ENCODE measurements around the gene ODR4. TPM values are rescaled to one million over a fixed set of nuclear protein-coding genes. Genes with fewer than 3 reads are reported as not detected.

ODR4 gene
- total and polyA plus RNA-seq, 7 donors, result 4.2 to 24.4 (median 9.0) TPM

- H3K36me3 ChIP-seq, result no peaks in the 10 kb centered on the region
- peaks cover 0 to 3% (median 0%) of the 10 kb centered on the region in 4 donors for H3K4me1 ChIP-seq
- no peak for DNase-seq
- WGBS, 2 donors, result 57 to 58% methylated on average over 3 of the region's 3 CpGs
- intact Hi-C loops (cut with DNase I), result no loop called here
- no peak overlapping the region for H3K27ac ChIP-seq
- no peaks in the 10 kb centered on the region for H3K27me3 ChIP-seq
- TF ChIP-seq POLR2AphosphoS5 (IDR thresholded peaks at IDR 0.05) (no peak), POLR2A (IDR thresholded peaks at IDR 0.05) (no peak), EP300 (IDR thresholded peaks at IDR 0.05) (no peak), CTCF (IDR thresholded peaks at IDR 0.05) (no peak)
- H3K4me3 ChIP-seq, result no peak overlapping the region
- H3K9me3 ChIP-seq, result no peaks in the 10 kb centered on the region
Observed at GRCh38 chr1:186440584-186440983, 64.9 kb downstream of the ODR4 start.

- Histone ChIP-seq H3K4me1 (peaks cover 0 to 3% (median 0%) of the 10 kb centered on the region in 4 donors), H3K9me3 (no peaks in the 10 kb centered on the region), H3K36me3 (no peaks in the 10 kb centered on the region), H3K4me3 (no peak overlapping the region), H3K27ac (no peak overlapping the region), H3K27me3 (no peaks in the 10 kb centered on the region)
- TF ChIP-seq POLR2A (IDR thresholded peaks at IDR 0.05) (no peak), EP300 (IDR thresholded peaks at IDR 0.05) (no peak), CTCF (IDR thresholded peaks at IDR 0.05) (no peak), POLR2AphosphoS5 (IDR thresholded peaks at IDR 0.05) (no peak)
- 31 to 37% methylated on average over 1 of the region's 1 CpG for WGBS, 2 donors
- no peak for DNase-seq
- intact Hi-C loops (cut with DNase I), result no loop called here
Observed at GRCh38 chr1:186442651-186443375, 67.2 kb downstream of the ODR4 start.

- Histone ChIP-seq H3K27me3 (no peaks in the 10 kb centered on the region), H3K4me3 (no peak overlapping the region), H3K4me1 (peaks cover 0 to 3% (median 0%) of the 10 kb centered on the region in 4 donors), H3K9me3 (no peaks in the 10 kb centered on the region), H3K36me3 (no peaks in the 10 kb centered on the region), H3K27ac (no peak overlapping the region)
- no peak for TF ChIP-seq POLR2A (IDR thresholded peaks at IDR 0.05)
- no peak for TF ChIP-seq POLR2AphosphoS5 (IDR thresholded peaks at IDR 0.05)
- no peak for TF ChIP-seq EP300 (IDR thresholded peaks at IDR 0.05)
- no peak for TF ChIP-seq CTCF (IDR thresholded peaks at IDR 0.05)
- no peak for DNase-seq
- 89% methylated on average over 2 of the region's 2 CpGs for WGBS, 2 donors
- intact Hi-C loops (cut with DNase I), result no loop called here
Observed at GRCh38 chr1:186443638-186444037, 68.0 kb downstream of the ODR4 start.

- 92% methylated on average over 4 of the region's 4 CpGs for WGBS, 2 donors
- Histone ChIP-seq H3K36me3 (no peaks in the 10 kb centered on the region), H3K27me3 (no peaks in the 10 kb centered on the region), H3K4me1 (no peaks in the 10 kb centered on the region), H3K4me3 (no peak overlapping the region), H3K9me3 (no peaks in the 10 kb centered on the region), H3K27ac (no peak overlapping the region)
- intact Hi-C loops (cut with DNase I), result no loop called here
- no peak for TF ChIP-seq POLR2A (IDR thresholded peaks at IDR 0.05)
- no peak for DNase-seq
Observed at GRCh38 chr1:186446152-186446551, 70.5 kb downstream of the ODR4 start.

GRCh38 chr1:186454981-186455380 lies 79.3 kb downstream of the ODR4 start:
- no peak for DNase-seq
- TF ChIP-seq POLR2AphosphoS5 (IDR thresholded peaks at IDR 0.05), result no peak
- TF ChIP-seq POLR2A (IDR thresholded peaks at IDR 0.05), result no peak
- no peak for TF ChIP-seq EP300 (IDR thresholded peaks at IDR 0.05)
- no peak for TF ChIP-seq CTCF (IDR thresholded peaks at IDR 0.05)
- H3K27ac ChIP-seq, result no peak overlapping the region
- WGBS, 2 donors, result 41 to 65% methylated on average over 3 of the region's 3 CpGs
- H3K4me1 ChIP-seq, result no peaks in the 10 kb centered on the region
- intact Hi-C loops (cut with DNase I), result no loop called here
- no peaks in the 10 kb centered on the region for H3K27me3 ChIP-seq
- H3K4me3 ChIP-seq, result no peak overlapping the region
- no peaks in the 10 kb centered on the region for H3K36me3 ChIP-seq
- no peaks in the 10 kb centered on the region for H3K9me3 ChIP-seq

Data from sigmoid colon (tissue), 7 donors.